ENCODE results near the gene ISLR.

ISLR gene, protein sequence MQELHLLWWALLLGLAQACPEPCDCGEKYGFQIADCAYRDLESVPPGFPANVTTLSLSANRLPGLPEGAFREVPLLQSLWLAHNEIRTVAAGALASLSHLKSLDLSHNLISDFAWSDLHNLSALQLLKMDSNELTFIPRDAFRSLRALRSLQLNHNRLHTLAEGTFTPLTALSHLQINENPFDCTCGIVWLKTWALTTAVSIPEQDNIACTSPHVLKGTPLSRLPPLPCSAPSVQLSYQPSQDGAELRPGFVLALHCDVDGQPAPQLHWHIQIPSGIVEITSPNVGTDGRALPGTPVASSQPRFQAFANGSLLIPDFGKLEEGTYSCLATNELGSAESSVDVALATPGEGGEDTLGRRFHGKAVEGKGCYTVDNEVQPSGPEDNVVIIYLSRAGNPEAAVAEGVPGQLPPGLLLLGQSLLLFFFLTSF

DNA sequence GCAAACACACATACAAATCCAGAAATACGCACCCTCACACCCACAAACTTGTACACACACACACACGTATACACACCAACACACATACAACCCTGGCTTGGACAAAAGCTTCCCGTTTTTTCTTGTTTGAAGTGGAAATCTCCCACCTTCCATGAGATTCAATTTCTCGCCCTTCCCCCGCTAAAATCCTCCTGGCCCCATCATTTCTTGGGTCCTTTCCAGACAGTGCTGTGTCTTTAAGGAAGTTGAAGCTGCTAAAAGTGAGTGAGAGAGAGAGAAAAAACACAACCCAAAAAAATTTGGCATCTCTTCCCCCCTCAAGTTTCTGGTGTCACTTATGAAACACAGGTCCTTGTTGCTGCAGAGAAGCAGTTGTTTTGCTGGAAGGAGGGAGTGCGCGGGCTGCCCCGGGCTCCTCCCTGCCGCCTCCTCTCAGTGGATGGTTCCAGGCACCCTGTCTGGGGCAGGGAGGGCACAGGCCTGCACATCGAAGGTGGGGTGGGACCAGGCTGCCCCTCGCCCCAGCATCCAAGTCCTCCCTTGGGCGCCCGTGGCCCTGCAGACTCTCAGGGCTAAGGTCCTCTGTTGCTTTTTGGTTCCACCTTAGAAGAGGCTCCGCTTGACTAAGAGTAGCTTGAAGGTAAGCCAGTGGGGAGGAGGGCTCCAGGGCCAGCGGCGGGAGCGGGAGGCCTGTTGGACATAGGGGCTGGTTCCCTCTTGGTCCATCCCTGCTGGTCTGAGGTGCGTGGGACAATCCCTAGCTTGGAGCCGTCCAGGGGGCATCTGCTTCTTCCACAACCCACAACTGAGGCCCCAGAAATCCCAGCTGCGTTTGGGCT, at the start of gene ISLR:
TSS of gene ISLR (plus strand) at position 331 of the 839 bp plus-strand sequence. CDS start 1,149 bp downstream, outside the sequence.
- no peak for DNase-seq

DNA sequence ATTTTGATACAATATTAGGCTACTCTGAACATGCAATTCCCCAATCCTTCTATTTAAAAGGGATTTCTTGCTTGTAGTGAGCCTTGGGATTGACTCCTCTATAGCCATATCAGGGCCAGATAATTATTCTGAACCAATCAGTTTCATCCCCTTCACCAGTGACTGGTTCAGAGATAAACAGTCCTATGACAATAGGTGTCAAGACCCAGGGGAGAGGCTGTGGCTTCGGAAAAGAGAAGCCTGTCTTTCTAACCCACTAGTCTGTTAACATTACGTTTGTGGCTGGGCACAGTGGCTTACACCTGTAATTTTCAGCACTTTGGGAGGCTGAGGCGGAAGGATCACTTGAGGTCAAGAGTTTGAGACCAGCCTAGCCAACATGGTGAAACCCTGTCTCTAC, 49.3 kb upstream of the ISLR start:
- DNase-seq = no peak

DNA sequence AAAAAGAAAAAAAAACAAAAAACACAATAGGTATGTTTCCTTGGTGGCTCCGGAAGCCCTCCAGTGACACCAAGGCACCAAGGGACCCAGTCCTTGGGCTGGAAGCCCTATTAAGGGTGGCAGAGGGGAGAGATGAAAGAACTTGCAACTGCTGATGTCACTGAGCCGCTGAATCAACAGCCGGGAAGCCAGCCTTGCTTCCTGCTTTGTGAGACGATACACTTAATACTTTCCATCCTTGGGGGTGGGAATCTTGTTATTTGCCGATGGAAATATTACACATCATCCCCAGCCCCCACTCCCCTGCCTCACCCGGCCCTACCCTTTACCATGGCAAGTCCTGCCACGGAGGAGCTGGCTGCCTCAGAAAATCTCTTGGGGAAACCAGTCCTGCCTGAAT, 48.8 kb upstream of the ISLR start:
- no peak for DNase-seq

DNA sequence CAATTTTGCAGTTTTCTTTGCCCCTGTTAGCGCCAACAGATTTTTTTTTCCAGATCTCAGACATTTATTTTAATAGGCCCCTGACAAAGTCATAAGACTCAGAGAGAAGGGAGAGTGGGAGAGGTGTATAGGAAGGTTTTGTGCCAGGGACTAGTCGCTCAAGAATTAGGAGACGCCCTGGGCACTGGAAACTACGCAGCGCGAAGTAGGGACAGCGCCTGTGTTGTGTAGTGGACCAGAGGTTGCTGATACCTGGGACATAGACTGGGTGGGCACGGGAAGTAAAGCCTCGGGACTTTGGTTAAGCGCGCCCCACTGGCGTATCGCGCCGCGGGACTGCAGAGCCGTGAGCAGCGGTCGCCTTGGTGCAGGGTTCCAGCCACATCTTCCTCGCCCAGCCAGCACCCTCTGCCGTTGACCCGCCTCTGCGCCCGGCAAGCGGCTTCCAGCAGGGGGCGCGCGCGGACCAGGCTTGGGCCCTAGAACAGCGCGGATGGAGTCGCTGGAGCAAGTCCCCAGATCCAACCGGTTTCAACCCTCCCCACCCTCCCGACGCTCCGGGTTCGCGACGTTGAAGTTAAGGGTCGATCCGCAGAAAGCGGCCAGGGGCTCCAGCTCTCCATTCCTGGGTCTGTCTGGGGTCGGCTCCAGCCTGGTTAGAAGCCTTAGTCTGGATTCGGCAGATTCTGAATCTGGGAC, 46.1 kb upstream of the ISLR start:
- DNase-seq = peak; percentile 81

DNA sequence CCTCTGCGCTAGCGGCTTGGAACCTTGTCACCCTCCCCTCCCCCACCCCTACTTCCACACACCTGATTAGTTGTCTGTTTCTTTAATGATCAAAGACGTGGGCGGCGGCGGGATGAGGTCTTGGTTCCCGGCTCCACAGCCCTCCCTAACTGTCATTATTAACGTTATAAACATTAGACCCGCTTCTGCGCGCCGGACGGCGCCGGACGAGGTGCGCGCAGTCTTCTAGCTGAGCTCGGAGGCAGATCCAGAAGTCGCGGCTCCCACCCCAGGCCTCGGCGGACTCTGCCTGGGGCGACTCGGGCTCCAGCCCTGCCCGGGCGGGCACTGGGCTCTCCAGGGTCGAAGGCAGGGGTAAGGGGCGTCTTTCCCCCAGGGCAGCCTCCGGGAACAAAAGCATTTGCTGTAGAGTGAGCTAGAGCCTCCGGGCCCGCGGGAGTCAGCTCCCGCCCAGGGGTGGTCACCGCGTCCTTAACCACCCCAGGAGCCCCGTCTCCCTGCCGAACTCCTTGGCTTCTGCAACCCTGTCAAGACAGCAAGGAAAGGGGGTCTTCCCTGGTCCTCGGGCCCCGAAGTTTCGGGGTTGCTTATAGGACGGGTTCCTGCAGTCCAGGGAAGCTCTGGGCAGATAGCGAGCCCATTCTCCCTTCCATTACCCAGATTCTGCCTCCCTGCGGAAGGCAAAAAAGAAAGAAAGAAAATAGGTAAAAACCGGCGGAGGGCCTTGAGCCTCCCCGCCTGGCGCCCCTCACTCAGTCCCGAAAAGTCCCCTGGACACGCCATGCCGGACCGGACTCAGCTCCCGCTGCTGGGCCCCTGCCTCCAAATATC, 45.3 kb upstream of the ISLR start:
- DNase-seq = no peak

DNA sequence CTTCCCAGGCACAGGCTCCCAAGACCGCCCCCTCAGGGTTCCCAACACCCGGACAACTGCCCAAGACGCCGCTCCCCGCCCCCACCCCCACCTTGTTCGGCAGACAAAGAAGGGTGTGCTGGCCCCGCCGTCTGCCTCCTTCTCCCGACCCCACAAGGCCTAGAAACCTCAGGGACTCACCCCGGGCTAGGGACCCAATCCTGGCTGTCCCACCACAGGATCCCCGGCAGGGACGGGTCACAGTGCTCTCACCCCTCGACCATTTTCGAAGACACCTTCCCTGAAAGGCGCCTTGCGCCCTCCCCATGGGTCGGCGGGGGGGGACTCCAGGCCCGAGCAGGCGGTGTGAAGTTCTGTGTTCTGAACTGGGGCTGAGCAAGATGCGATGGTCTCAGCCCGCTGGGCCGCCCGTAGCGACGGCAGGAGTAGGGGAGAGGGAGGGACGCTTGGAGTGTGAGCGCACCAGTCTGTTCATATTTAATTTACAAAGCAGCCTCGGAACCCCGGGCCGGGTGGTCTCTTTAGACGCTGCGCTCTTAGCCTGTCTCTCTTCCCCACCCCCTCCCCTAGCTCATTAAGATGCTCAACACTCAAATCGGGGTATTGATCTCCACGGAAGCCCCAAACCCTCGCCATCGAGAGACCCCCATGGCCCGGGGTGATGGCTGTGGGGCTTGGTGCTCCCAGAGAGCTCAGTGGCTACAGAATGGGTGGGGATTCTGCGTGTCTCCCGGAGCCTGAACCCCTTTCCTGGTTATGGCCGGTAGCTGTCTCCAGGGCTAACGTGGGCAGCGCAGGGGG, 44.5 kb upstream of the ISLR start:
- DNase-seq = no peak

DNA sequence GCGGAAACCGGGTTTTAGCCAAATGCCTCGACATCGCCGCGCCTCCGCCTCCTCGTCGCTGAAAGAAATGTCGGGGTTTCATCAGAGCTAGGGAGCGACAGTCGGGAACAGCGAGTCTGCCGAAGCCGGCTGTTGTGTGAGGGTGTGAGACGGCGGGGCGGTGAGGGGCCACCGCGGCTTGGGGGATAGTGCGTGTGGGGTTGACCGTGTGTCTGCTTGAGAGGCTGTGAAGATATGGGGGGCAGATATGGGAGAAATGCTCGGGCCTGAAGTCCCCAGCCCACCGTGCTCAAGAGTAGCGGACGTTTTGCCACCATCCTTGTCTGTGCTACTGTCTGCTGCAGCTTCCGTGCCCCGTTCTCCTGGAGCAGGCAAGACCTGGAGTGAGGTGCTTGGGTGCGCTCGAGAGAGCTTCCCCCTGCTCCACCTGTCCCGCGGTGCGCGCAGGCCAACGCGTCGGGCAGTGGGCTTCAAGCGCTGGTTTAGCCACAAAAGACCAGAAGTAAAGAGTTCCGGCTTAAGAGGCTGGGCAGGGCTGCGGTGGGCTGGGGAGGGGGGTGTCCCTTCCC, 43.8 kb upstream of the ISLR start:
- no peak for DNase-seq

DNA sequence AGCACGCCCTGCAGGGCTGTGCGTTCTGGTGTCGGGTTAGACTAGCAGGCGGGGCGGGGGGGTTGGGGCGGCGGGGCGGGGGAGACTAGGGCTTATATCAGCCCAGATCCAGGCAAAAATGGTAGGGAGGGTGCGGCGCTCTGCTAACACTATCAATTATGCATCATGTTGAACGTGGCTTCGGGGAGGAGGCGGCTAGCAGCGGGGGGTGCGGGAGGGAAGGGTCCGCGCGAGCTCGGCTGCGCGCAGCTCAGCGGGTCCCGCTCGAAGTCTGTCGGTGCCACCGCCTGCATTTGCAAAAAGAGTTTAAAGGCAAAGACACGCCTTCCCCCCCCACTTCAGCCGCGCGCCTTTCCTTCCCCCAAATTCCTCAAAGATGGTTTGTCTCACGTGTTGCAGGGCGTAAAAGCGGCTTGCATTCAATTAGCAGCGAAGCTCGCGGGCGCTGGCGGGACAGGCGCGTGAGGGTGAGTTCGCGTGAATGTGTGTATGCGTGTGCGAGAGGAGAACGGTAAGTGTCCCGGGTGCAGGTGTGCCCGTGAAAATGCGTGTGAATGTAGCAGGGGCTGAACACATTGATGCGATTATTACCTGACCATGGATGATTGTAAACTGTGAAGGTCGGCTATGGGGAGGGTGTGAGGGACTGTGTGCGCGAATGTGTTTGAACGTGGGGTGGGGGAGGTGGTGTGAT, 43.2 kb upstream of the ISLR start, which contains the start of gene ISLR2:
TSS of gene ISLR2 (plus strand) at position 432 of the 694 bp plus-strand sequence. CDS start 2,169 bp downstream, outside the sequence.
- no peak for DNase-seq

DNA sequence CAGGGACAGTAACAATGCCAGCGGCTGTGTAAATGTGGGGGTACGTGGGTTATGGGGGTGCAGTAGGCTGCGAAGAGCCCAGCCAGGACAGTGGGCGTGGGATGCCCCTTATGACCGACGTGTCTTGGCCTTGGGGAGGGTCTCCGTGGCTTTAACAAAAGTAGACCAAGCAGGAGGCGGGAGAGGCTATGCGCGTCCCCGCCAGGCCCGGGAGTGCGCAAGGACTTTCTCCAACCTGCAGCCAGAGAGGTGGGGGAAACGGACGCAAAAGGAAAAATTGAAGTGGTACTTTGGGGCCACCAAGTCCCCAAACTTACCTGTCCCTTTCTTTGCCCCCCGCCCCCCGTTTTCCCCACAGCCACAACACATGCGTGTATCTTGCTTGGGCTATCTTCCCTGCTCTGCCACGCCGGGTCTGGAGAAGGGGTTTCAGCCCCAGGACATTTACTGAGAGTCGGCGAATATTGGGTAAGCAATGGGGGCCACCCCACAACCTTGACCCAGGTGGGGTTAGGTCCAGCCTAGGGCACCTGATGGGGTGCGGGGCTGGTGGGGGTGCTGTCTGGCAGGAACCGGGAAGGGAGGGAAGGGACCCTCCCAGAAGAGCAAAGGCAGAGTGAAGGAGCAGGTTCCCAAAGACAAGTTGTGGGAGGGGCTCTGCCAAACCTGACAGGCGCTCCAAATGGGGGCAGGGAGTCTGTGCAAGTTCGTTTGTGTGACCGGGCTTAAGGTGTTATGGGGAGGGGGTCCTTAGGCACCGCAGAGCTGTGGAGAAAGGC, 42.5 kb upstream of the ISLR start:
- no peak for DNase-seq

DNA sequence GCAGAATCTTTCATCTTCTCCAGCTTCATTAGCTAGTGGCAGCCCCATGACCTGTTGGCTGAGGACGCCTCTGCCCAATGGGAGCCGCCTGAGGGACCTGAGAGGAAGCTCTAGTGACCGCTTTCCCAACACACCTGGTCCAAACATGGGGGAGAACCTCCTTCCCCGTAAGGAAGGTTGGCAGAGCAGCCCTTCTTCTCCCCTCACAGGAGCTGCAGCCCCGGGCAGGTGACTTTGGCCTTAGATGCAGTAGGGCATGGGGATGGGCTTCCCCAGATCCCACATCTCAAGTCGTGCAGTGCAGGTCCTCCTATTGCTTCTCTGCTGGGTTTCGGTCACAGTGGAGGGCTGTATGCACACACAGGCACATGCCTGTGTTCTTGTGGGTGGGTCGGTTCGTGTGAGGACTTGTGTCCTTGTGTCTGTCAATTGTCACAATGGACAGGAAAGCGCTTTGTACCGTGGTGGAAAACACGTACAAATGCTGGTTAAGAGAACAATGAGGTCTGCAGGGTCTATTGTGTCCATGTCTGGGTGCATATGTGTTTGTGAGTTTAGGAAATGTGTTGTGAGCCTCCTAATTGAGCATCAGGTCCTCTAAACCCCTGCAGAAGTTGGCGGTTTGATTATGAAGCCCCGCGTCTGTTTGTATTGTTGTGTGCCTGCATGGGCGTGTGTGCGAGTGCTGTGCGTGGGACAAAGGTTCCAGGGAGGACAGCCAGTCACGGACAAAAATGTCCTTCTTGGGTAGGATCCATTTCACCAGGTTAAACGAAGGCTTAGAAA, 41.7 kb upstream of the ISLR start:
- no peak for DNase-seq

DNA sequence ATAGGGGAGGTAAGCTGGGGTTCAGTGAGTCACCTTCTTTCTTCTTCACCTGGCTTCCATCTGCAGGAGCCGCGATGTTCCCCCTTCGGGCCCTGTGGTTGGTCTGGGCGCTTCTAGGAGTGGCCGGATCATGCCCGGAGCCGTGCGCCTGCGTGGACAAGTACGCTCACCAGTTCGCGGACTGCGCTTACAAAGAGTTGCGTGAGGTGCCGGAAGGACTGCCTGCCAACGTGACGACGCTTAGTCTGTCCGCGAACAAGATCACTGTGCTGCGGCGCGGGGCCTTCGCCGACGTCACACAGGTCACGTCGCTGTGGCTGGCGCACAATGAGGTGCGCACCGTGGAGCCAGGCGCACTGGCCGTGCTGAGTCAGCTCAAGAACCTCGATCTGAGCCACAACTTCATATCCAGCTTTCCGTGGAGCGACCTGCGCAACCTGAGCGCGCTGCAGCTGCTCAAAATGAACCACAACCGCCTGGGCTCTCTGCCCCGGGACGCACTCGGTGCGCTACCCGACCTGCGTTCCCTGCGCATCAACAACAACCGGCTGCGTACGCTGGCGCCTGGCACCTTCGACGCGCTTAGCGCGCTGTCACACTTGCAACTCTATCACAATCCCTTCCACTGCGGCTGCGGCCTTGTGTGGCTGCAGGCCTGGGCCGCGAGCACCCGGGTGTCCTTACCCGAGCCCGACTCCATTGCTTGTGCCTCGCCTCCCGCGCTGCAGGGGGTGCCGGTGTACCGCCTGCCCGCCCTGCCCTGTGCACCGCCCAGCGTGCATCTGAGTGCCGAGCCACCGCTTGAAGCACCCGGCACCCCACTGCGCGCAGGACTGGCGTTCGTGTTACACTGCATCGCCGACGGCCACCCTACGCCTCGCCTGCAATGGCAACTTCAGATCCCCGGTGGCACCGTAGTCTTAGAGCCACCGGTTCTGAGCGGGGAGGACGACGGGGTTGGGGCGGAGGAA, 40.5 kb upstream of the ISLR start:
- no peak for DNase-seq

DNA sequence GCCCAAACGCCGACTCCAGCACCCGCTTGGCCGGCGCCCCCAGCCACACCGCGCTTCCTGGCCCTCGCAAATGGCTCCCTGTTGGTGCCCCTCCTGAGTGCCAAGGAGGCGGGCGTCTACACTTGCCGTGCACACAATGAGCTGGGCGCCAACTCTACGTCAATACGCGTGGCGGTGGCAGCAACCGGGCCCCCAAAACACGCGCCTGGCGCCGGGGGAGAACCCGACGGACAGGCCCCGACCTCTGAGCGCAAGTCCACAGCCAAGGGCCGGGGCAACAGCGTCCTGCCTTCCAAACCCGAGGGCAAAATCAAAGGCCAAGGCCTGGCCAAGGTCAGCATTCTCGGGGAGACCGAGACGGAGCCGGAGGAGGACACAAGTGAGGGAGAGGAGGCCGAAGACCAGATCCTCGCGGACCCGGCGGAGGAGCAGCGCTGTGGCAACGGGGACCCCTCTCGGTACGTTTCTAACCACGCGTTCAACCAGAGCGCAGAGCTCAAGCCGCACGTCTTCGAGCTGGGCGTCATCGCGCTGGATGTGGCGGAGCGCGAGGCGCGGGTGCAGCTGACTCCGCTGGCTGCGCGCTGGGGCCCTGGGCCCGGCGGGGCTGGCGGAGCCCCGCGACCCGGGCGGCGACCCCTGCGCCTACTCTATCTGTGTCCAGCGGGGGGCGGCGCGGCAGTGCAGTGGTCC, 39.7 kb upstream of the ISLR start:
- no peak for DNase-seq

DNA sequence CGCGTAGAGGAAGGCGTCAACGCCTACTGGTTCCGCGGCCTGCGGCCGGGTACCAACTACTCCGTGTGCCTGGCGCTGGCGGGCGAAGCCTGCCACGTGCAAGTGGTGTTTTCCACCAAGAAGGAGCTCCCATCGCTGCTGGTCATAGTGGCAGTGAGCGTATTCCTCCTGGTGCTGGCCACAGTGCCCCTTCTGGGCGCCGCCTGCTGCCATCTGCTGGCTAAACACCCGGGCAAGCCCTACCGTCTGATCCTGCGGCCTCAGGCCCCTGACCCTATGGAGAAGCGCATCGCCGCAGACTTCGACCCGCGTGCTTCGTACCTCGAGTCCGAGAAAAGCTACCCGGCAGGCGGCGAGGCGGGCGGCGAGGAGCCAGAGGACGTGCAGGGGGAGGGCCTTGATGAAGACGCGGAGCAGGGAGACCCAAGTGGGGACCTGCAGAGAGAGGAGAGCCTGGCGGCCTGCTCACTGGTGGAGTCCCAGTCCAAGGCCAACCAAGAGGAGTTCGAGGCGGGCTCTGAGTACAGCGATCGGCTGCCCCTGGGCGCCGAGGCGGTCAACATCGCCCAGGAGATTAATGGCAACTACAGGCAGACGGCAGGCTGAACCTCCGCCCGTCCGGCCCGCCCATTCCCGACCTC, 39.0 kb upstream of the ISLR start:
- DNase-seq = no peak

DNA sequence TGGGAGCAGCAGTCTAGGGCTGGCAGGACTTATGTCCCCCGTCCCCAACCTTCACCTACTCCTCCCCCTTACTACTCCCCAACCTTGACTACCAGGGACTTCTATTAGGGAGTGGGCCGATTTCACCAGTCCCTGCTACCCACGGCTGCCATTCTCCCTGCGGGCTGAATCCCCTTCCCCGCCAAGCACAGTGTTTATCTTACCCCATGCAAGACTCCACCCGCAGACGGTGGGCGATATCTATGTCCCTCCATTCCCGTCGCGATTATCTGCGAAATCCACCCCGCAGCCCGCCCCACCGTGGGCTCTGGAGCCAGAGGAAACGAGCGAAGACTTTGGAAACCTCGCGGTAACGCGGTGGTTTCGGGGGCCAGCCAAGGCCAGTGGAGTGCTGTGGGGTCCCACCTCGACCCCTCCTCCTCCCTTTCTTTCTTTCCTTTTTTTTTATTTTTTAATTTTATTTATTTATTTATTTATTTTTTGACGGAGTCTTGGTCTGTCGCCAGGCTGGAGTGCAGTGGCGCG, 38.4 kb upstream of the ISLR start:
- DNase-seq = no peak

DNA sequence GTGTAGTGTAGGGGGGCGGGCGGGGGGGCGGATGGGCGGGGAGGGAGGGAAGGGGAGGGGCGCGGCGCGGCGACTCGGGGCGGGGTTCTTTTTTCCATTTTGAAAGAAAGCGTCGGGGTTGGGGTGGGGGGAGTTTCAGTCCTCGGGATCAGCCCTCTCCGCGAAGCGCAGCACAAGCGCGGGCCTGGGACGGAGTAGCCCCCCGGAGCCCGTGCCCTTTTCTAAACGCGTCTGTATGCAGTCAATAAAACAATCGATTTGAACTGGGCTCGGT, 37.0 kb upstream of the ISLR start:
- DNase-seq = no peak

DNA sequence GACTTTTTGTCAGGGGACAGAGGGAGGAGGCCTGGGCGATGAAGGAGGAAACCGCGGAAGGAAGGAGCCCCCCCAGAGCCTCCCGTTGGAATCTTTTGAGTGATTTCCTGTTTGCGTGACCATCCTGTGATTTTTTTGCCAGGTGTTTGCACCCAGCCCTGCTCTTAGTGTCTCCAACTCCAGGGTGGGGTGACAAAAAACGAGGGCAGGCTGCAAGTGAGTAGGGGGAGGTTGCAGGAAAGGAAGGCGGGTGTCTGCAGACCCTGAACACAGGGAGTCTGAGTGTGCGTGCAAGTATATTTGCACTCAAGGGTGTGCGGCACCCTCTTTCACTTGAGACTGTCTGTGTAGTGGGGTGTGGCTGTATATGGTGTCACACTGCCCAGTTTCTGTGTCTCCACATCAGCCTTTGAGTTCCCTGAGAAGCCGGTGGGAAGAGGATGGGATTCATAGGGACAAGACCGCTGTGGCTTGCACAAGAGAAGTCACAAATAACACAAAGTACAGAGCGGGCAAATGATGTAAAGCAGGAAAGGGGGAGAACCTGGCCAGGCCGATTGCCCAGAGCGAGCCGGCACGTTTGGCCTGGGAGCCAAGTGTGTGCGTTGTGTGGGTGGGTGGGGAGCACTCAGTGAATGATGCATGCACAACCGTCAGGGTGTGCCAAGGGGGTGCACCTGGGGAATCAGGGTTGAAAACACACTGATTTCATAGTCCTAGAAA, 36.5 kb upstream of the ISLR start:
- no peak for DNase-seq
